Activated naive CD8-positive, alpha-beta T cell treated with anti-CD3 and anti-CD28 coated beads for 36 hours (primary cell): ENCODE measurements around the gene PPAN. TPM values are rescaled to one million over a fixed set of nuclear protein-coding genes. Genes with fewer than 3 reads are reported as not detected.

Experiments
- DNase-seq: peaks from one replicate; pipeline ENCODE4 v3.0.0; 2021
- H3K27ac Mint-ChIP-seq: one replicate; pipeline ENCODE4 v1.8.0; 2022; ENCODE audit warnings: mild to moderate bottlenecking, moderate library complexity, mixed read lengths
- H3K27me3 Mint-ChIP-seq: one replicate; pipeline ENCODE4 v1.8.0; 2022; ENCODE audit warnings: mild to moderate bottlenecking, mixed read lengths
- H3K36me3 Mint-ChIP-seq: one replicate; pipeline ENCODE4 v1.8.0; 2021; ENCODE audit warnings: mild to moderate bottlenecking, mixed read lengths
- H3K4me1 Mint-ChIP-seq: one replicate; pipeline ENCODE4 v1.8.0; 2021; ENCODE audit warnings: mixed read lengths
- H3K4me3 Mint-ChIP-seq: one replicate; pipeline ENCODE4 v1.8.0; 2022; ENCODE audit warnings: mild to moderate bottlenecking, moderate library complexity, mixed read lengths
- H3K9me3 Mint-ChIP-seq: one replicate; pipeline ENCODE4 v1.8.0; 2022; ENCODE audit warnings: mixed read lengths
- total RNA-seq, 2 experiments: library from RNA; stranded (reverse); gene quantifications; one replicate each; pipeline ENCODE4 v1.2.3, GENCODE V29; 2021

PPAN gene
- total RNA-seq, 2 experiments from 2014 or later: 214 to 227 TPM

GRCh38 chr19:10137751-10138682 lies 31.9 kb downstream of the PPAN start:
- Mint-ChIP-seq H3K27ac (no peak overlapping the region), H3K4me3 (no peak overlapping the region), H3K36me3 (peaks cover 25% of the 10 kb centered on the region), H3K4me1 (peaks cover 5% of the 10 kb centered on the region), H3K27me3 (no peaks in the 10 kb centered on the region), H3K9me3 (no peaks in the 10 kb centered on the region)
- DNase-seq: no peak

- Mint-ChIP-seq H3K27me3 (no peaks in the 10 kb centered on the region), H3K27ac (no peak overlapping the region), H3K9me3 (no peaks in the 10 kb centered on the region), H3K4me1 (peaks cover 14% of the 10 kb centered on the region), H3K36me3 (peaks cover 31% of the 10 kb centered on the region), H3K4me3 (no peak overlapping the region)
- no peak for DNase-seq
Measured at GRCh38 chr19:10138879-10139795, 33.0 kb downstream of the PPAN start.

GRCh38 chr19:10139952-10140351 lies 33.8 kb downstream of the PPAN start:
- no peak overlapping the region for H3K27ac Mint-ChIP-seq
- H3K4me3 Mint-ChIP-seq: no peak overlapping the region
- H3K9me3 Mint-ChIP-seq: no peaks in the 10 kb centered on the region
- H3K36me3 Mint-ChIP-seq: peaks cover 35% of the 10 kb centered on the region
- no peak for DNase-seq
- H3K4me1 Mint-ChIP-seq: peaks cover 18% of the 10 kb centered on the region
- no peaks in the 10 kb centered on the region for H3K27me3 Mint-ChIP-seq

GRCh38 chr19:10141479-10141878 lies 35.3 kb downstream of the PPAN start:
- H3K36me3 Mint-ChIP-seq: peaks cover 50% of the 10 kb centered on the region
- no peak for DNase-seq
- H3K9me3 Mint-ChIP-seq: no peaks in the 10 kb centered on the region
- H3K4me3 Mint-ChIP-seq: no peak overlapping the region
- peak overlapping the region; percentile 51 for H3K27ac Mint-ChIP-seq
- H3K4me1 Mint-ChIP-seq: peaks cover 26% of the 10 kb centered on the region
- H3K27me3 Mint-ChIP-seq: no peaks in the 10 kb centered on the region

- peaks cover 27% of the 10 kb centered on the region for H3K4me1 Mint-ChIP-seq
- no peak overlapping the region for H3K4me3 Mint-ChIP-seq
- DNase-seq: no peak
- H3K36me3 Mint-ChIP-seq: peaks cover 52% of the 10 kb centered on the region
- H3K27me3 Mint-ChIP-seq: no peaks in the 10 kb centered on the region
- H3K9me3 Mint-ChIP-seq: no peaks in the 10 kb centered on the region
- peak overlapping the region; percentile 62 for H3K27ac Mint-ChIP-seq
Measured at GRCh38 chr19:10141973-10142372, 35.8 kb downstream of the PPAN start.

GRCh38 chr19:10142701-10143375 lies 36.7 kb downstream of the PPAN start:
- Mint-ChIP-seq H3K9me3 (no peaks in the 10 kb centered on the region), H3K27ac (peak overlapping the region; percentile 92), H3K4me3 (peak overlapping the region; percentile 52), H3K36me3 (peaks cover 52% of the 10 kb centered on the region), H3K4me1 (peaks cover 27% of the 10 kb centered on the region), H3K27me3 (no peaks in the 10 kb centered on the region)
- DNase-seq: peak; percentile 21

GRCh38 chr19:10143681-10144080 lies 37.5 kb downstream of the PPAN start:
- Mint-ChIP-seq H3K4me3 (no peak overlapping the region), H3K4me1 (peaks cover 27% of the 10 kb centered on the region), H3K36me3 (peaks cover 57% of the 10 kb centered on the region), H3K27ac (peak overlapping the region; percentile 92), H3K27me3 (no peaks in the 10 kb centered on the region), H3K9me3 (no peaks in the 10 kb centered on the region)
- no peak for DNase-seq

GRCh38 chr19:10144361-10144760 lies 38.2 kb downstream of the PPAN start:
- Mint-ChIP-seq H3K4me1 (peaks cover 27% of the 10 kb centered on the region), H3K27me3 (no peaks in the 10 kb centered on the region), H3K9me3 (no peaks in the 10 kb centered on the region), H3K4me3 (no peak overlapping the region), H3K36me3 (peaks cover 55% of the 10 kb centered on the region), H3K27ac (peak overlapping the region; percentile 70)
- DNase-seq: no peak

GRCh38 chr19:10145031-10145430 lies 38.9 kb downstream of the PPAN start:
- DNase-seq: no peak
- Mint-ChIP-seq H3K36me3 (peaks cover 56% of the 10 kb centered on the region), H3K4me1 (peaks cover 27% of the 10 kb centered on the region), H3K27me3 (no peaks in the 10 kb centered on the region), H3K27ac (peak overlapping the region; percentile 64), H3K4me3 (no peak overlapping the region), H3K9me3 (no peaks in the 10 kb centered on the region)

GRCh38 chr19:10146142-10146541 lies 40.0 kb downstream of the PPAN start:
- Mint-ChIP-seq H3K36me3 (peaks cover 56% of the 10 kb centered on the region), H3K4me3 (no peak overlapping the region), H3K27ac (peak overlapping the region; percentile 48), H3K9me3 (no peaks in the 10 kb centered on the region), H3K4me1 (peaks cover 27% of the 10 kb centered on the region), H3K27me3 (no peaks in the 10 kb centered on the region)
- DNase-seq: no peak

- Mint-ChIP-seq H3K27ac (no peak overlapping the region), H3K4me1 (peaks cover 13% of the 10 kb centered on the region), H3K4me3 (no peak overlapping the region), H3K9me3 (no peaks in the 10 kb centered on the region), H3K27me3 (no peaks in the 10 kb centered on the region), H3K36me3 (peaks cover 48% of the 10 kb centered on the region)
- no peak for DNase-seq
Measured at GRCh38 chr19:10149427-10149826, 43.3 kb downstream of the PPAN start.

GRCh38 chr19:10151521-10151920 lies 45.4 kb downstream of the PPAN start:
- Mint-ChIP-seq H3K36me3 (peaks cover 38% of the 10 kb centered on the region), H3K4me1 (peaks cover 1% of the 10 kb centered on the region), H3K27ac (peak overlapping the region; percentile 54), H3K9me3 (no peaks in the 10 kb centered on the region), H3K27me3 (no peaks in the 10 kb centered on the region), H3K4me3 (no peak overlapping the region)
- no peak for DNase-seq

GRCh38 chr19:10152100-10152499 lies 45.9 kb downstream of the PPAN start:
- Mint-ChIP-seq H3K4me1 (no peaks in the 10 kb centered on the region), H3K9me3 (no peaks in the 10 kb centered on the region), H3K27ac (no peak overlapping the region), H3K27me3 (no peaks in the 10 kb centered on the region), H3K36me3 (peaks cover 40% of the 10 kb centered on the region), H3K4me3 (no peak overlapping the region)
- no peak for DNase-seq

GRCh38 chr19:10155839-10156238 lies 49.7 kb downstream of the PPAN start:
- Mint-ChIP-seq H3K4me1 (no peaks in the 10 kb centered on the region), H3K4me3 (no peak overlapping the region), H3K9me3 (no peaks in the 10 kb centered on the region), H3K27ac (no peak overlapping the region), H3K36me3 (peaks cover 45% of the 10 kb centered on the region), H3K27me3 (no peaks in the 10 kb centered on the region)
- DNase-seq: no peak

- no peaks in the 10 kb centered on the region for H3K9me3 Mint-ChIP-seq
- peaks cover 46% of the 10 kb centered on the region for H3K36me3 Mint-ChIP-seq
- no peak overlapping the region for H3K27ac Mint-ChIP-seq
- no peaks in the 10 kb centered on the region for H3K4me1 Mint-ChIP-seq
- no peak overlapping the region for H3K4me3 Mint-ChIP-seq
- no peak for DNase-seq
- no peaks in the 10 kb centered on the region for H3K27me3 Mint-ChIP-seq
Measured at GRCh38 chr19:10158071-10158470, 51.9 kb downstream of the PPAN start.
